ENCODE measurements around the gene DUSP2. TPM values are rescaled to one million over a fixed set of nuclear protein-coding genes. Genes with fewer than 3 reads are reported as not detected.

DUSP2 gene
- total and polyA plus RNA-seq, 2 donors (not counting 1 experiment from before 2014, with no cell fraction given) = 0.17 to 0.33 TPM

DNA sequence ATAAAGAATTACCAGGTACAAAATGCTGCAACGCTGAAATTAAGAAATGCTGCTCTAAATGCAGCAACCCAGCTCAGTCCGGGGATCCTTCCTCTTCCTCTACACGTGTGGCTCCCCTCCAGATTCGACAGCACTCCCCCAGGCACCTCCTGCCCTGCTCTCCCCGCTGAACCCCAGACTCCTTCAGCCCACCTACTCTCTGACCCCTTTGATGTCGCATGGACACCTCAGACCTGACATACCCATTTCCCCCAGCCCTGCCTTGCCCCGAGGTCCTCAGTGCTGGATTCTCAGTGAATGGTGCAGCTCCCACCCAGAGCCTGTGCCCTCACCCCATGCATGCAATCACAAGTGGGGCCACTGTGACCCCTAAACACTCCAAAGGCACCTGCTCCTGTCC lies 24.2 kb downstream of the DUSP2 start:
- Histone ChIP-seq H3K4me3 (replicated peaks in 1 of 4; ENCODE audit: control extremely low read depth in 1 of 4, insufficient read depth in 1 of 4, low read depth in 3 of 4, low read length in 4 of 4) (no peak overlapping the region), H3K4me2 (ENCODE audit: extremely low read depth, insufficient read depth, low read length) (no peak overlapping the region), H3K9ac (ENCODE audit: insufficient read depth, low read length) (no peak overlapping the region), H3K79me2 (ENCODE audit: control insufficient read depth, insufficient read depth, low read length) (no peaks in the 10 kb centered on the region), H2AFZ (ENCODE audit: low read length) (no peak overlapping the region), H3K27me3 (ENCODE audit: control insufficient read depth, insufficient read depth, low read length) (peaks cover 27% of the 10 kb centered on the region), H3K36me3 (ENCODE audit: control insufficient read depth, insufficient read depth, low read length) (no peaks in the 10 kb centered on the region), H4K20me1 (ENCODE audit: control insufficient read depth, extremely low read depth, insufficient read depth, low read length) (no peaks in the 10 kb centered on the region), H3K27ac (ENCODE audit: insufficient read depth, low read length) (no peak overlapping the region), H3K9me3 (ENCODE audit: control insufficient read depth, insufficient read depth, low read depth, low read length) (no peaks in the 10 kb centered on the region), H3K4me1 (ENCODE audit: control insufficient read depth, extremely low read depth, insufficient read depth, low read length) (no peaks in the 10 kb centered on the region)
- TF ChIP-seq EZH2 (IDR thresholded peaks at IDR 0.05; ENCODE audit: low read length, missing control alignments) = no peak
- TF ChIP-seq, protein P1, sequence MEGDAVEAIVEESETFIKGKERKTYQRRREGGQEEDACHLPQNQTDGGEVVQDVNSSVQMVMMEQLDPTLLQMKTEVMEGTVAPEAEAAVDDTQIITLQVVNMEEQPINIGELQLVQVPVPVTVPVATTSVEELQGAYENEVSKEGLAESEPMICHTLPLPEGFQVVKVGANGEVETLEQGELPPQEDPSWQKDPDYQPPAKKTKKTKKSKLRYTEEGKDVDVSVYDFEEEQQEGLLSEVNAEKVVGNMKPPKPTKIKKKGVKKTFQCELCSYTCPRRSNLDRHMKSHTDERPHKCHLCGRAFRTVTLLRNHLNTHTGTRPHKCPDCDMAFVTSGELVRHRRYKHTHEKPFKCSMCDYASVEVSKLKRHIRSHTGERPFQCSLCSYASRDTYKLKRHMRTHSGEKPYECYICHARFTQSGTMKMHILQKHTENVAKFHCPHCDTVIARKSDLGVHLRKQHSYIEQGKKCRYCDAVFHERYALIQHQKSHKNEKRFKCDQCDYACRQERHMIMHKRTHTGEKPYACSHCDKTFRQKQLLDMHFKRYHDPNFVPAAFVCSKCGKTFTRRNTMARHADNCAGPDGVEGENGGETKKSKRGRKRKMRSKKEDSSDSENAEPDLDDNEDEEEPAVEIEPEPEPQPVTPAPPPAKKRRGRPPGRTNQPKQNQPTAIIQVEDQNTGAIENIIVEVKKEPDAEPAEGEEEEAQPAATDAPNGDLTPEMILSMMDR (conservative IDR thresholded peaks at IDR 0.05 in 1 of 2, IDR thresholded peaks at IDR 0.05 in 1 of 2; ENCODE audit: low read depth in 1 of 2, low read length in 2 of 2) = no peak
- no peak for DNase-seq (ENCODE audit: low read depth in 2 of 2)

DNA sequence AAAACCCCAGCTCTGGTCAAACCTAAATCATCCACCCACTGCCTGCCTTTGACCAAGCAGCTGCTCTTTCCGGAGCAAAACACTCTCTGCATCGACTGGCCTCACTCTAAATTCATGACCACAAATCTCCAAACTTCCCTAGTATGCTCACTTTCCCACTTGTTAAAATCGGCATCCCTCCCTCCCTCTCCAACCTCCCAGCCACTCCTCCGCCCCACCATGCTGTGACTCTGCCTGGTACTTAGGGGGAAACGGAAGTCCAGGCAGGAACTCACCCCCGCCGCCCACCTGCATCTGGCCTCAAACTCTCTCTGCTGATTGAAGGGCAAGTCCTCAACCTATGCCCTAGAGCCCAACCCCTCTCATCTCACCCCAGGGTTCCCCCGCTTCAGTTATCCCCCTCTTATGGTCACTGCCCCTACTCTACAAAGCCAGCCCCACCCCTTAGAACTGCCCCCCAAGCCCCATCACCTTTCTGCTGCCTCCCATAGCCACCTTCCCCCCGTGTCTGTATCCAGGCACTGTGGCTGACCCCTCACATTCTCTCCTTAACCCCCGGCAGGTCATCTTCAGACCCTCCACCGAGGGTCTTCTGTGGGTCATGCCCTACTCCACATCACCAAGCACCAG lies 25.0 kb downstream of the DUSP2 start:
- Histone ChIP-seq H3K4me1 (ENCODE audit: control insufficient read depth, extremely low read depth, insufficient read depth, low read length) (no peaks in the 10 kb centered on the region), H3K9me3 (ENCODE audit: control insufficient read depth, insufficient read depth, low read depth, low read length) (no peaks in the 10 kb centered on the region), H3K36me3 (ENCODE audit: control insufficient read depth, insufficient read depth, low read length) (no peaks in the 10 kb centered on the region), H3K27ac (ENCODE audit: insufficient read depth, low read length) (no peak overlapping the region), H3K9ac (ENCODE audit: insufficient read depth, low read length) (no peak overlapping the region), H4K20me1 (ENCODE audit: control insufficient read depth, extremely low read depth, insufficient read depth, low read length) (no peaks in the 10 kb centered on the region), H3K79me2 (ENCODE audit: control insufficient read depth, insufficient read depth, low read length) (no peaks in the 10 kb centered on the region), H3K4me3 (replicated peaks in 1 of 4; ENCODE audit: control extremely low read depth in 1 of 4, insufficient read depth in 1 of 4, low read depth in 3 of 4, low read length in 4 of 4) (no peak overlapping the region), H2AFZ (ENCODE audit: low read length) (no peak overlapping the region), H3K4me2 (ENCODE audit: extremely low read depth, insufficient read depth, low read length) (no peak overlapping the region), H3K27me3 (ENCODE audit: control insufficient read depth, insufficient read depth, low read length) (peaks cover 35% of the 10 kb centered on the region)
- TF ChIP-seq EZH2 (IDR thresholded peaks at IDR 0.05; ENCODE audit: low read length, missing control alignments) = no peak
- TF ChIP-seq, protein P1 (conservative IDR thresholded peaks at IDR 0.05 in 1 of 2, IDR thresholded peaks at IDR 0.05 in 1 of 2; ENCODE audit: low read depth in 1 of 2, low read length in 2 of 2) = no peak
- DNase-seq (ENCODE audit: low read depth in 2 of 2) = no peak

DNA sequence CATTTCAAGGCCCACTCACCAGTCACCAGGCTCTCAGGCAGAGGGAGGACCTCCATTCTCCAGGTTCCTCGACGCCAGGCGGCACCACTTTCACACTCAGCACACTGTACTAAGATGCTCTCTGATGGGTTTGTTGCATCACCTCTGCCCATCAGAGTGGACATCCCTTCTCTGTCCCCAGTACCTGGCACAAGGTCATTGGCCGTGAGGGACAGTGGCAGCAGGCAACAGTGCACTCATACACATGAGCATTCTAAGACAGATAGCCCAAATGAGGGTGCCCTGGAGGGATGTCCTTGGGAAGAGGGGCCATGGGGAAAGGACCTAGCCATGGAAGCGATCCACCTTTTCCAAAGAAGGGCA lies 25.9 kb downstream of the DUSP2 start:
- Histone ChIP-seq H3K27ac (ENCODE audit: insufficient read depth, low read length) (no peak overlapping the region), H3K4me3 (replicated peaks in 1 of 4; ENCODE audit: control extremely low read depth in 1 of 4, insufficient read depth in 1 of 4, low read depth in 3 of 4, low read length in 4 of 4) (no peak overlapping the region), H3K9me3 (ENCODE audit: control insufficient read depth, insufficient read depth, low read depth, low read length) (no peaks in the 10 kb centered on the region), H4K20me1 (ENCODE audit: control insufficient read depth, extremely low read depth, insufficient read depth, low read length) (no peaks in the 10 kb centered on the region), H3K27me3 (ENCODE audit: control insufficient read depth, insufficient read depth, low read length) (peaks cover 41% of the 10 kb centered on the region), H3K9ac (ENCODE audit: insufficient read depth, low read length) (no peak overlapping the region), H3K4me1 (ENCODE audit: control insufficient read depth, extremely low read depth, insufficient read depth, low read length) (no peaks in the 10 kb centered on the region), H3K36me3 (ENCODE audit: control insufficient read depth, insufficient read depth, low read length) (no peaks in the 10 kb centered on the region), H3K4me2 (ENCODE audit: extremely low read depth, insufficient read depth, low read length) (no peak overlapping the region), H3K79me2 (ENCODE audit: control insufficient read depth, insufficient read depth, low read length) (no peaks in the 10 kb centered on the region), H2AFZ (ENCODE audit: low read length) (no peak overlapping the region)
- no peak for DNase-seq (ENCODE audit: low read depth in 2 of 2)
- TF ChIP-seq EZH2 (IDR thresholded peaks at IDR 0.05; ENCODE audit: low read length, missing control alignments) = no peak
- TF ChIP-seq, protein P1 (conservative IDR thresholded peaks at IDR 0.05 in 1 of 2, IDR thresholded peaks at IDR 0.05 in 1 of 2; ENCODE audit: low read depth in 1 of 2, low read length in 2 of 2) = no peak

All from fibroblast of lung (primary cell).